Stimulated activated CD4-positive, alpha-beta T cell treated with anti-CD3 and anti-CD28 coated beads, Interleukin-2, amount 100 ng/mL, for 4 hours (primary cell): Measurements from ENCODE around the gene SEL1L2.

Source experiments
- DNase-seq: peaks from one replicate; pipeline ENCODE4 v3.0.0-alpha.2; 2020; ENCODE audit warnings: low read depth

The SEL1L2 gene

GRCh38 chr20:13813910-13814309 is 176.5 kb downstream of the SEL1L2 start:
- no peak for DNase-seq

- DNase-seq, result no peak
Observed at GRCh38 chr20:13810446-13810845, 180.0 kb downstream of the SEL1L2 start.

- no peak for DNase-seq
Observed at GRCh38 chr20:13809855-13810254, 180.6 kb downstream of the SEL1L2 start.

GRCh38 chr20:13809373-13809772 is 181.0 kb downstream of the SEL1L2 start:
- DNase-seq, result no peak

GRCh38 chr20:13800728-13801134 is 189.7 kb downstream of the SEL1L2 start:
- DNase-seq, result no peak

GRCh38 chr20:13799974-13800373 is 190.4 kb downstream of the SEL1L2 start:
- no peak for DNase-seq
